Measurements from ENCODE around the gene RASSF4. TPM values are rescaled to one million over a fixed set of nuclear protein-coding genes. Genes with fewer than 3 reads are reported as not detected.

The RASSF4 gene
- total RNA-seq, 3 donors from 2014 or later, result 18.7 to 364 (median 41.1) TPM

GRCh38 chr10:44920252-44920651 lies 39.4 kb upstream of the RASSF4 start:
- TF ChIP-seq POLR2A (IDR thresholded peaks at IDR 0.05), result no peak
- no peak for TF ChIP-seq CTCF (IDR thresholded peaks at IDR 0.05)
- TF ChIP-seq POLR2AphosphoS5 (IDR thresholded peaks at IDR 0.05), result no peak
- no peaks in the 10 kb centered on the region for H3K4me1 ChIP-seq
- no peaks in the 10 kb centered on the region for H3K27me3 ChIP-seq
- intact Hi-C loops (cut with DNase I; ENCODE audit: low total_unique reads), result no loop called here
- H3K27ac ChIP-seq, result no peak overlapping the region
- H3K9me3 ChIP-seq, result no peaks in the 10 kb centered on the region
- no peak overlapping the region for H3K4me3 ChIP-seq
- DNase-seq (ENCODE audit: low spot score in 2 of 2), result no peak
- no peaks in the 10 kb centered on the region for H3K36me3 ChIP-seq

- Histone ChIP-seq H3K36me3 (no peaks in the 10 kb centered on the region), H3K4me1 (no peaks in the 10 kb centered on the region), H3K27me3 (no peaks in the 10 kb centered on the region), H3K4me3 (no peak overlapping the region), H3K27ac (no peak overlapping the region), H3K9me3 (no peaks in the 10 kb centered on the region)
- intact Hi-C loops (cut with DNase I; ENCODE audit: low total_unique reads), result no loop called here
- TF ChIP-seq CTCF (IDR thresholded peaks at IDR 0.05), result no peak
- no peak for TF ChIP-seq POLR2AphosphoS5 (IDR thresholded peaks at IDR 0.05)
- no peak for TF ChIP-seq POLR2A (IDR thresholded peaks at IDR 0.05)
- no peak for DNase-seq (ENCODE audit: low spot score in 2 of 2)
These were observed 38.5 kb upstream of the RASSF4 start for GRCh38 chr10:44921061-44921460.

GRCh38 chr10:44921506-44921905 lies 38.1 kb upstream of the RASSF4 start:
- Histone ChIP-seq H3K36me3 (no peaks in the 10 kb centered on the region), H3K27ac (no peak overlapping the region), H3K4me3 (no peak overlapping the region), H3K9me3 (no peaks in the 10 kb centered on the region), H3K27me3 (no peaks in the 10 kb centered on the region), H3K4me1 (no peaks in the 10 kb centered on the region)
- TF ChIP-seq POLR2AphosphoS5 (IDR thresholded peaks at IDR 0.05) (no peak), POLR2A (IDR thresholded peaks at IDR 0.05) (no peak), CTCF (IDR thresholded peaks at IDR 0.05) (no peak)
- DNase-seq (ENCODE audit: low spot score in 2 of 2), result no peak
- intact Hi-C loops (cut with DNase I; ENCODE audit: low total_unique reads), result no loop called here

GRCh38 chr10:44922021-44922420 lies 37.6 kb upstream of the RASSF4 start:
- Histone ChIP-seq H3K27me3 (no peaks in the 10 kb centered on the region), H3K9me3 (no peaks in the 10 kb centered on the region), H3K4me1 (no peaks in the 10 kb centered on the region), H3K27ac (no peak overlapping the region), H3K4me3 (no peak overlapping the region), H3K36me3 (no peaks in the 10 kb centered on the region)
- no peak for DNase-seq (ENCODE audit: low spot score in 2 of 2)
- intact Hi-C loops (cut with DNase I; ENCODE audit: low total_unique reads), result no loop called here
- TF ChIP-seq POLR2AphosphoS5 (IDR thresholded peaks at IDR 0.05) (no peak), CTCF (IDR thresholded peaks at IDR 0.05) (no peak), POLR2A (IDR thresholded peaks at IDR 0.05) (no peak)

GRCh38 chr10:44922796-44923545 lies 36.6 kb upstream of the RASSF4 start:
- TF ChIP-seq POLR2A (IDR thresholded peaks at IDR 0.05) (no peak), CTCF (IDR thresholded peaks at IDR 0.05) (no peak), POLR2AphosphoS5 (IDR thresholded peaks at IDR 0.05) (no peak)
- Histone ChIP-seq H3K4me1 (no peaks in the 10 kb centered on the region), H3K27ac (no peak overlapping the region), H3K9me3 (no peaks in the 10 kb centered on the region), H3K27me3 (no peaks in the 10 kb centered on the region), H3K36me3 (no peaks in the 10 kb centered on the region), H3K4me3 (no peak overlapping the region)
- intact Hi-C loops (cut with DNase I; ENCODE audit: low total_unique reads), result no loop called here
- DNase-seq (ENCODE audit: low spot score in 2 of 2), result no peak

All from breast epithelium (tissue), 4 donors.